Left renal pelvis (tissue), 4 donors: ENCODE measurements around the gene CDH24. TPM values are rescaled to one million over a fixed set of nuclear protein-coding genes. Genes with fewer than 3 reads are reported as not detected.

ENCODE experiments used
- DNase-seq, 4 donors: peaks; one replicate each; pipeline ENCODE4 v3.0.0-alpha.2; 2013; ENCODE audit warnings: low read depth in 4 of 4, low spot score in 3 of 4
- polyA plus RNA-seq, 4 donors: library from polyadenylated mRNA; unstranded; fragments of 120-200 nt; gene quantifications; one replicate each; pipeline ENCODE4 v1.2.1, GENCODE V29; 2013; ENCODE audit not compliant: insufficient read length in 4 of 4

Gene CDH24, protein sequence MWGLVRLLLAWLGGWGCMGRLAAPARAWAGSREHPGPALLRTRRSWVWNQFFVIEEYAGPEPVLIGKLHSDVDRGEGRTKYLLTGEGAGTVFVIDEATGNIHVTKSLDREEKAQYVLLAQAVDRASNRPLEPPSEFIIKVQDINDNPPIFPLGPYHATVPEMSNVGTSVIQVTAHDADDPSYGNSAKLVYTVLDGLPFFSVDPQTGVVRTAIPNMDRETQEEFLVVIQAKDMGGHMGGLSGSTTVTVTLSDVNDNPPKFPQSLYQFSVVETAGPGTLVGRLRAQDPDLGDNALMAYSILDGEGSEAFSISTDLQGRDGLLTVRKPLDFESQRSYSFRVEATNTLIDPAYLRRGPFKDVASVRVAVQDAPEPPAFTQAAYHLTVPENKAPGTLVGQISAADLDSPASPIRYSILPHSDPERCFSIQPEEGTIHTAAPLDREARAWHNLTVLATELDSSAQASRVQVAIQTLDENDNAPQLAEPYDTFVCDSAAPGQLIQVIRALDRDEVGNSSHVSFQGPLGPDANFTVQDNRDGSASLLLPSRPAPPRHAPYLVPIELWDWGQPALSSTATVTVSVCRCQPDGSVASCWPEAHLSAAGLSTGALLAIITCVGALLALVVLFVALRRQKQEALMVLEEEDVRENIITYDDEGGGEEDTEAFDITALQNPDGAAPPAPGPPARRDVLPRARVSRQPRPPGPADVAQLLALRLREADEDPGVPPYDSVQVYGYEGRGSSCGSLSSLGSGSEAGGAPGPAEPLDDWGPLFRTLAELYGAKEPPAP
- 10 to 100 TPM; 17.9 to 44.0 (median 29.7) TPM for polyA plus RNA-seq

DNA sequence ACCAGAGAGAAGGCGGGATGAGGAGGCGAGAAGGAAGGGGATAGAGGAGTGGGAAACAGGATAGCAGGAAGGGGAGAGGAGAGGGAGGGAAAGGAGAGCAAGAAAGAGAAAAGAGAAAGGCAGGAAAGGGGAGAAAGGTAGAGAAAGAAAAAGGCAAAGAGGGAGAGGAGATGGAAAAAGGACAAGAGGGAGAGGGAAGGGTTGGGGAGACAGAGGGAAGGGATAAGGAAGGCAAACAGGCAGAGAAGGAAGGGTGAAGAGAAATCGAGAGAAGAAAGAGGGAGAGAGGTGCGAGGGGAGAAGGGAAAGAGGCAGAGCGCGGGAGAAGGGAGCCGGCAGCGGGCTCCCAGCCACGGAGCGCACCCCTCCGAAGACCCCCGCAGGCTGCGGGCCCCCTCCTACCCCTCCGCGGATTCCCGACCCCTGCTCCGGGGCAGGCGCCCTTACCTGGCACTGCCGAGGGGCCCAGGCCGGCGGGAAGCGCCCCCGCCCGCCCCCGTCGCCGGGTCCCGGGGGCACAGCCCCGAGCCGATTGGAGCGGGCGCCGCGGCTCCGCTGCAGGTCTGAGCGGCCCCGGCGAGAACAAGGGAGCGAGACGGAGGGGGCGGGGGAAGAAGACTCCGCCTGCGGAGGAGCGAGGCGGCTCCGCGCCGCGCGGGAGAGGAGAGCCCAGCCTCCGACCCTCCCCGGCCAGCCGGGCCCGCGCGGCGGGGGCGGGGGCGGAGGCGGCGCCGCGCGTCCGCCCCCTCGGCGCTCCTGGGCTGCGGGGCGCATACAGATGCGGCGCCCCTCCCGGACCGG is at the start of gene CDH24:
TSS of gene CDH24 (minus strand) at position 565 of the 801 bp plus-strand sequence. CDS start 1,787 bp downstream, outside the sequence.
- DNase-seq: no peak

DNA sequence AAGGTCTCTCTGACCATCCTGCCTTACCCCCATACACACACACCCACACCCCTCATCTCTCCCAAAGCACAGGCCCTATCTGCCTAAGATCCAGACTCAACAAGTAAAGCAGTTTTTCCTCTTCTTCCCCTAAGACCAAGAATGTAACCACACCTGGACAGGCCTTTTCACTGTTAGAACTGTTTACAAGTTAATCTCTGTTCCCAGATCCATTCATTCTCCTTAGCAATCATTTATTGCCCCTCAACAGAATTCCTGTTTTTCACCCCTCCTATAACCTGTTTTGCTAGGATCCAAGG is 49.4 kb upstream of the CDH24 start:
- DNase-seq: no peak

DNA sequence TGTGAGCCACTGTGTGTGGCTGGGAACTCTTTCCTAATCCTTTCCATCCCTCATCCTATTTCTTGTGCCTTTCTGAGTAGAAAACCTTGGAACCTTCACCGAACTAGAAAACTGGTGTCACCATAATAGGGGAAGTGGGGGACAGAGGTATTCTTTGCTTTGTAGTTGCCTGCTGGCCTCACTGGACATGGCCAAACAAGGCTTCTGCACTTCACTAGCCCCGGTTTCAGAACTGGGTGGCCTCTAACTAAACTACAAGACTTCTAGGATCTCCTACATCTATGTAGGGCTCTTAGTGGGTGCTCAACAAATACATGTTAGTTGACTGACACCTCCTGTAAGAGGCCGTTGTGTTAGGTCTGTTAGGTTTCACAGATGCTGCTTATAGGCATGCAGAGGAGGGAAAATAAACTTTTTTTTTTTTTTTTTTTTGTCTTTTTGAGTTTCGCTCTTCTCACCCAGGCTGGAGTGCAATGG is 48.1 kb upstream of the CDH24 start:
- no peak for DNase-seq

DNA sequence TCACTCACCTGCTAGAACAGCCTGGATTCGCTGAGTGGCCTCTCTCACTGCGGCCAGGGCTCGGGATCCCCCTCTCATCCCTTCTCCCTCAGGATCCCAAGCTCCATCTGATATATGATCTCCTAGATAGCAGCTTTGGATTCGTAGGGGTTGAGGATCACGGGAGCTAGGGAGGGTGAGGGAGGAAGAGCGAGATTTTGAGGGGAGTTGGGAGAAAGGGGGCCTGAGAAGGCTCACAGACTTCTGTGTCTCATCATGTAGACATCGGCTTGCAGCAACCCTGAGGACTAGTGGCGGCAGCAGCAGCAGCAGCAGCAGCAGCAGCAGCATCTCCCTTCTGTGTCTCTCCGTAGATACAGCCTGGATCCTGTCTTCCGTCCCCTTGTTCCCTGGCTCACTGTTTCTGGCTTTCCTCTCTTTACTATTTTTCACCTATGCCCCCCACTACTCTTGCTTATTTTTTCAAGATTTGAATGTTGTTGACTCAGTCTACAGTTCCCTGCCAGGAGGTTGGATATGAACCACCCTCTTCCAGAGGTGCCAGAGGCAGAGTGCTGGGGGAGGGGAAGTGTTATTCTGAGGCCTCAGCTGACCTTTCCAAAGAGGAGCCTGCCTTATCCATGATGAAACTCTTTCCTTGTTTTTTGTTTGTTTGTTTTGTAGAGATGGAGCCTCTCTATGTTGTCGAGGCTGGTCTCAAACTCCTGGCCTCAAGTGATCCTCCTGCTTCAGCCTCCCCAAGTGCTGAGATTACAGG is 47.4 kb upstream of the CDH24 start, which contains the start of gene CIROP:
TSS of gene CIROP (minus strand) at position 399 of the 757 bp plus-strand sequence. CDS start at position 330, 69 bp downstream.
- no peak for DNase-seq

DNA sequence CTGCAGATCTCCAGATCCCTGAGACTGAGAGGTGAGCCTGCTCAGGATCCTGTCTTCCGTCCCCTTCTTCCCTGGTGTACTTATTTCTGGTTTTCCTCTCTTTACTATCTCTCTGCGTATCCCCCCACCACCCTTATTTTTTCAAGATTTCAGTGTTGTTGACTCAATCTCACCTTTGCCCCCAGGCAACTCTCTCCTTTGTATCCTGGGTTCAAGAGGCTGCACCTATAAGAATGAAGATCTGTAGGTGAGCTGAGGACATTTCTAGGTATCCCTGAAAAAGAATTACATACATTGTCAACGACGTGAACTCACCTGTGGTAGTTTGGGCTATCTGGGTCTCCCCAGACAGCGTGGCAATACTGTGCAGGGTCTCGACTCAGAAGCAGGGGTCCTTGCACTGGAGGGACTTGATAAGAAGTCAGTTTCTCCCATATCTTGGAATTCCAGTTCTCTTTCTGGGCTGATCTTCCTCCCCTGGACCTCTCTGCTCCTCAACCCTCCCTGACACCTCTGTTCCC is 46.8 kb upstream of the CDH24 start:
- DNase-seq: no peak

DNA sequence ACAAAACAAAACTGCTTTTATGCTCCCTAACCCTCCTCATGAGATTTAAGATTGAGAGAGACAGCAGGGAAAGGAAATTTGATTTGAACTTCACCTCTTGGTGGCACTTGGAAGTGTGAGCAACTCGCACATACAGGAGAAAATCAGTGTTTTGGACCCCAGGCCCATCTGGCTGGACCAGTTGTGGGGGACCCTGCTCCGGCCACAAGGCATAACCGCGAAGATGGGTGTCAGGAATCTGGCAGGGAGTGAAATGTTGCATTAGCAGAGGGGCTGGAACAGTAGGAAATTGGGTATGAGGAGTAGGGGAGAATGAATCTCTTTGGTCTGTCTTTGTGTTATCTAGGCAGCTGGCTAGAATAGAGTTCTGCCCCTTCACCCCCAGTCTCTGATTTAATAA is 46.3 kb upstream of the CDH24 start:
- no peak for DNase-seq

DNA sequence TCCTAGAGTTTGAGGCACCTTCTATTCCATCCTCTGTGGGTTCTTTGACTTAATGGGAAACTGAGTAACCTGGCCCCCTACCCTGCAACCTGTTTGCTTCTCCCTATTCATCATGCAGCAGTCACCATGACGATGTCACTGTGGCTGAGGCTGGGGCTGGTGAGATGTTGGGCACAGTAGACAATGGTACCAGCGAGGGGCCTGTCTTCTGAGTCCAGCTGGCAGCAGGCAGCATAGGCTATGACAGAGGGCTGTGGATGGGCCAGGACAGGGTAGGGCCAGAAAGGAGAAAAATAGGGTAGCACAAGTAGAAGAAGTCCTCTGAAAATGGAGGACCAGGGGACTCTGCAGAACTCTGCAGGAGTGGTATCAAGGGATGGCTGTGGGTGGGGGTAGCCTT is 45.5 kb upstream of the CDH24 start:
- DNase-seq: no peak

DNA sequence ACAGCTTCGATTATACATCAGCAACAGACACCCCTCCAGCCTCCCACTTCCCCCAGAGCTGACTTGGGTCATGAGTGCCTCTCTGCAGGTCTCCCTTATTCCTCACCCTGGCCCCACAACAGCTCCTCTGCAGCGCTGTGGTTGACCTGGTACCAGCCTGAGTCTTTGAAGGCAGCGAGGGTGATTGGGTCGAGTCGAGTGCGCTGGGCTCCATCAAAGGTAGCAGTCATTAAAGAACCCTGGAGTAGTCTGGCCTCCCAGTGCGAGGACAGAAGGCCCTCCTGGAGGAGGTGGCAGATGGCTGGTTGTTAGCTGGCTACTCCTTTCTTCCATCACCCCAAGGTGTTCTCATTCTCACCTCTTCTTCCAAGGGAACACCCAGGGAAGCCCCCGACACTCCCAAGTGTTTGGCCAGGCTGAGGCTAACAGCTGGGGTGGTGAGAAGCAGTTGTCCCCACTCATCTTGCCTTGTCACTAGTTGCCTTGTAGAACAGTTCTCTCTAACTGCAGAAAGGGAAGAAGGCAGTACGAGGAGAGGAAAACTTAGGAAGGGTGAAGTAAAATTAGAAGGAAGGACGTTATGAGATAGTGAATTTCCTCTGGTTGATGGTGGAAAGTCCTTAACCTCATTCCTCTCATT is 44.8 kb upstream of the CDH24 start:
- DNase-seq: no peak

DNA sequence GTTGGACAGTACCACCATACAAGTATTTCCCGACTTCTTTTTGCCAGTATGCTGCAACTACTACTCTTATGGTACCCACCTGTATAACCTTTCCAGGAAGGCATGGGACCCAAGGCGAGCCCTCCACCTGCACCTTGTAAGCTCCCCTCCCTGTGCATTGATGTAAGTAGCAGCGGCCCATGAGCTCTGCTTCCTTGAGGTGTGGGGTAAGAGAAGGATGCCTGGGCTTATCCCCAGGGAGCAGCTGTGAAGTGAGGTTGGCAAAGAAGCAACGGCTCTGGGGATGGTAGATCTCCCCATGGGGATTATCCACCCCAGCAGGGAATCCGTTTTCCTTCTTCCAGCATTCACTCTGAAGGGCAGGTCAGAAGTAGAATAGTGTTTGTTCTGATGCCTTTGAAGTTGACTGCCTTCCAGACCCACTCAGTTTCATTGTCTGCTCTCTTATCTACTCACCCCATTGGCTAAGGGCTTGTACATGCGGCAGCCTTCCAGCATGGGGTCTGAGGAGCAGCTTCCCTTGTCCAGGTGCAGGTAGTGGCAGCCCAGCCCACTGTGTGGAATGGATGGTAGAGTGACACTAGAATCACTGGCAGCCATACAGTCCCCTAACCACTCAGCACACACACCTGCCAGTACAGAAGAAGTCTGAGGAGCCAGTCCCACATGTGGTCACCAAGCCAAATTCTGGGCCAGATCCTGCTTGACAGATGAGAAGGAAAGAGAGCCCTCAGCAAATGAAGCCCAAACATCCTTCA is 44.1 kb upstream of the CDH24 start:
- DNase-seq: no peak

DNA sequence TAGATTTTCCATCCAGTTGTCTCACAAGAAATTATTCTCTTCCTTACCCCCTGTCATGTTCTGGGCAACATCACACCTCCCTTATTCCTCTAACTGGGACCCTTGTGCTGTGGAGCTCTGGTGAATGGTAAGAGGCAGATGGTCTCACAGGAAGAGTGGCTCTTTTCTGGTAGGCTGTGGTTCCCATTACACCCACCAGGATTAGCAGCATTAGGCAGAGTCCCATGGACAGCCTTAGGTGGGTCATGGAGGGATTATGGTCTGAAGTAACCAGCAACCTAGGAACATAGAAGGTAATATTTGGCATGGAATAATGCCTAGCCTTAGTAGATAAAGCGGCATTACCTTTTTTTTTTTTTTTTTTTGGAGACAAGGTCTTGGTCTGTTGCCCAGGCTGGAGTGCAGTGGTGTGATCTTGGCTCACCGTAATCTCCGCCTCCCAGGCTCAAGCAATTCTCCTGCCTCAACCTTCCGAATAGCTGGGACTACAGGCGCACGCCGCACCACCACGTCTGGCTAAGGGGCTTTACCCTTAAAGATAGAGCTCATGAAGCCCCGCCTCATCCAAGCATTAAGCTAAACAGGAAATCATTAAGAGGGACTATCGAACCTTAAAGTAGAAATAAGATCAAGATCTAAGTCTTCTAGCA is 42.0 kb upstream of the CDH24 start:
- DNase-seq: no peak

DNA sequence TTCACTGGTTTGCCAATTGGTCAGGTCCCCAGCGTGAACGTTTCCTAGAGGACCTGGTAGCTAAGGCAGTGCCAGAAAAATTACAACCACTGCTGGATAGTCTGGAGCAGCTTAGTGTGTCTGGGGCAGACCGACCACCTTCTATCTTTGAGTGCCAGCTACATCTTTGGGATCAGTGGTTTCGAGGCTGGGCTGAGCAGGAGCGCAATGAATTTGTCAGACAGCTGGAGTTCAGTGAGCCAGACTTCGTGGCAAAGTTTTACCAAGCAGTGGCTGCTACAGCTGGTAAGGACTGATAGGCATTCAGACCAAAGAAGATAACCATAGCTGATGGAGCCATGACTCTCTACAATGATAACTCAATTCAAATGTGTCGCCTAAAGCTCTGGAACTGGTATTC is 40.5 kb upstream of the CDH24 start:
- DNase-seq: no peak

DNA sequence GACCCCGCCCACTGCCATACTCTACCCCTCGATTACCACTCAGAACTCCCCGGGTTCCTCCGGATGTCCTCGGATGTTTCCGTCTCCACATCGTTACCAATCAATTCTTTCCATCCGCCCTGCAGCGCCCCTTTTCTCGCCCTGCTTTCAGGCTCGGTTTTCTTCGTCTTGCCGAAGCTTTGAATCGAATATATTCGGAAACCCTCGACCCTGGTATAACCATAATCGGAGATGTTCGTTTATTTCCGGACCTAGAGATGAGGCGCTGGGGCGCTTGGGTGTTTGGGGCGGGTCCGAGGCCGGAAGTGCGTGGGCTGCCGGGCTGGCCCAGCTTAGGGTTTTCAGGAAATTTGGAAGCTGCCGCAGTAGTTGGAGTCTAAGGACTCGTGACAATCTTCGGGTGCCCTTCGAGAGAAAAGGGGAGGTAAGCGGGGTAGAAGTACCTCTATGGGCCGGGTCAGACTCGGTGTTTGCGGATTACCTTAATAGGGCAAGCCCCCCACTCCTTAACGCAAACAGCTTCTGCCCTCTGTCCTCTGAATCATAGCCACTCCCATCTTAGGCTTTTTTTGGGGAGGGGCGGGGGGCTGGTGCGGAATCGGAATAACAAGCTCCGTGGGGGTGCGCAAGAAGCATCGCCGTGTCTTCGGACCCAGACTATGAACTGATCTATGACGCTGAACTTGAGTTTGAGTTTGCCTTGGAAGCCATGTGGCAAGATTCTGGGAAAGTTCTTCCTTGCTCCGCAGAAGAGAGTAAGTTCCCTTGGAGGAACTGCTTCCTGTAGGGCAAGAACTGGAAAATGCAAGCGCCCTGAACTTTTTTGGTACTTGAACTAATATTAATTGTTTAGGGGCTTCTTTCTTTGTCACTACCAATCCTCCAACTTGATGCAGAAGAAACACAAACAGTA is 38.1 kb upstream of the CDH24 start, which contains the start of gene C14orf119:
TSS of gene C14orf119 (plus strand) at position 310 of the 913 bp plus-strand sequence. CDS start 2,154 bp downstream, outside the sequence.
- DNase-seq: peak; percentile 99 to 100 (median 100)

DNA sequence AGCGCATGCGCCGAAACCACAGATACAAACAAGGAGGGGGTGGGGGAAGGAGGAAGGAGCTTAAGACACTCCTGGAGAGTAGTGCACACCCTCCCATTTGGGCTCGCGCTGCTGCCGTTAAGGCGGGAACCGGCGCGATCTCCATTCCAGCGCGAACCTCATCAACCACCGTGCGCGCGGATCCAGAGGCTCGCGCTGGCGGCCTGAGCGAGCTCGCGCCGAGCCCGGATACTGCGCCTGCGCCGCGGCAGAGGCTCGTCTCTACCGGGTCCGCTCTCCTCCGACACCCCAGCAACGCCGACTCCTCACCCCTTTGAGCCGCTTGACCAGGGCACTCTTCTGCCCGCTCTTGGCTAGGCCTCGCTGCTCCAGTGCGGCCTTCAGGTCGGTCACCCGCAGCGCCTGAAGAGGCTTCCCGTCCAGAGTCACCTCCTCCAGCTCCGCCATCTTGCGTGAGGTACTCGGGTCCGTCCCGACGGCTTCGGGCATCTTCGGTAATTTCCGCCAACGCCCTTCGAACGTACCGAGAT is 37.4 kb upstream of the CDH24 start, which contains the start of gene ACIN1:
TSS of gene ACIN1 (minus strand) at position 471 of the 530 bp plus-strand sequence. CDS start at position 447, 24 bp downstream.
- peak; percentile 76 to 89 (median 80) for DNase-seq

DNA sequence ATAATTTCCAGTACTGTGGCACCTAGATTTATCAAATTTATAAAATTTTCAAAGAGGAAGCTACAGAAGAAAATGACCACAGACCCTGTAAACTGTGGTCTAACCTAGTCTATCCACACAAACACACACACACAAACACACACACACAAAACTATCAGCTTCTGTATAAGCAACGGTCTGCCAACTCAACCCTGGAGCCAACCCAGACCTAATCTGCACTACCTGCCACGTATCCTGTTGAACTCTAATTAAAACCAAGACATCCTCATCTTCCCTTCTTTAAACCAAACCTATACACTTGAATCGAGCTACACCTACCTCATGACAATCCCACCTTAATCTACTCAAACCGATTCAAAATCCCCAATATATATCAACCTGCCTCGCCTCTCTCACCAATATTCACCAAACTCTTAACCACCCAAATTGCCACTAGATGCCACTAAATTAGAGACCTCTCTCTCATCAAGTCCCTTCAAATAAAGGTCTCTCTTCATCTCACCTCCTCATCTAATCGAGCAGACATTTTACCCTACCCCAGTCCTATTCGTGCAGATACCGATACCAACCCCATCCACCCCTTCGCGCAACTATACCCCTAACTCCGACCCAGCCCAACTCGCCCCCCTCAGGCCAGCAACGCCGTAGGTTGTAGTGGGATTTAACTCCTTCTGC is 36.8 kb upstream of the CDH24 start:
- no peak for DNase-seq

DNA sequence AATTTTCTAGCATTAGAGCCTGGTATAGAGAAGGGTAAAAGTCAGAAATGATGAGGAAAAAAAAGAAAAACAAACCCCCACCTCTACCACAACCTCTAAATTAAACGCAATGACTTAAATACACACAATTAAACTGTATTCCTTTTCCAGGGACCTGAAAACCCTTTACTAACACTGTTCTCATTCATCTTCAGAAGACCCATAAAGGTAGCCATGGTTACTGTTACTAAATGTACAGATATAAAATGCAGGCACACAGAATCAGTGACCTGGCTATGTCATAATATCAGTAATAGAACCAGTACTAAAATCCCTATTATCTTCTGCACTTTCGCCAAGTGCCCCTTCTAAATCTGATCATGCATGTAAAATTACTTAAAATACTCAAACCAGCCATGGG is 36.2 kb upstream of the CDH24 start:
- DNase-seq: no peak

DNA sequence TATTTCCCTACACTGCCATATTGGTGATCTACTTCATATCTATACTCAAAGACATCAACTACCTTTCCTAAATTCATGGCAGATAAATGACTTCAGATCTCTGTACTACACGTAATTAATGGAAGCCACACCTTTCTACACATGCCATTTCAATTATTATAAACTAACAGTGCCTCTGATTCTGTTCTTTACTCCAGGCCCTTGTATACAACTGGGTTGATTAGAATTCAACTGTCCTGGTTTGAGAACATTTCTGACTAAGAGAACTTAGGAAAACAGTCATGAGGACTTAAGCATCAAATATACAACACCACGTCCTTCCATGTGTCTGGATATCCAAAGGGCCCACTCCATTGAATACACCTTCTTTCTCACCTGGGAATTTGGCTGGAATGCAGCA is 35.8 kb upstream of the CDH24 start:
- DNase-seq: no peak
